HL-60 (cell line): ENCODE data around the gene DOCK1.

Experiments used
- CTCF ChIP-seq: IDR thresholded peaks from one replicate; pipeline ENCODE4 v1.5.1; 2011; ENCODE audit warnings: low read length, control low read depth, inconsistent platforms; ENCODE audit not compliant: insufficient read depth
- GABPA ChIP-seq: IDR thresholded peaks from 2 replicates; pipeline ENCODE4 v1.6.1; 2012; ENCODE audit warnings: low read depth
- POLR2AphosphoS5 ChIP-seq: IDR thresholded peaks from 2 replicates; pipeline ENCODE4 v1.6.1; 2012; ENCODE audit warnings: low read depth
- REST ChIP-seq: IDR thresholded peaks from 2 replicates; pipeline ENCODE4 v1.6.1; 2012; ENCODE audit warnings: low read depth; ENCODE audit not compliant: insufficient replicate concordance

- TF ChIP-seq CTCF, result no peak
- no peak for TF ChIP-seq GABPA
- TF ChIP-seq POLR2AphosphoS5, result no peak
- no peak for TF ChIP-seq REST
Measured at GRCh38 chr10:127221281-127221680, 316.1 kb downstream of the DOCK1 start.
